Stimulated activated CD4-positive, alpha-beta T cell treated with anti-CD3 and anti-CD28 coated beads, Interleukin-1b, Interleukin-23, amount 100 ng/mL, for 1 hour (primary cell): ENCODE data around the gene TEDDM1.
"Not testable (repeated sequence)": the region's sequence is repeated elsewhere in the genome, so short reads cannot be mapped to it uniquely, and the experiment has no call there.

Experiments used
- DNase-seq, 2 donors: peaks; one replicate each; pipeline ENCODE4 v3.0.0-alpha.2; 2020; ENCODE audit warnings: low read depth in 2 of 2

TEDDM1 gene

GRCh38 chr1:182400567-182400966, at the start of gene TEDDM1:
TSS of gene TEDDM1 (minus strand) at chr1:182400667. CDS start at chr1:182400485, 182 bp downstream.
- DNase-seq = no peak

GRCh38 chr1:182450087-182450486, 49.6 kb upstream of the TEDDM1 start, which contains the start of gene RGSL1:
TSS of gene RGSL1 (plus strand) at chr1:182450146. CDS start at chr1:182450166, 20 bp downstream.
- no peak for DNase-seq

GRCh38 chr1:182447660-182448059, 47.2 kb upstream of the TEDDM1 start:
- no peak for DNase-seq

- not testable (repeated sequence) for DNase-seq
Observed at GRCh38 chr1:182447124-182447523, 46.7 kb upstream of the TEDDM1 start.

- peak in 1 of 2 donors; percentile 4 for DNase-seq
Observed at GRCh38 chr1:182446033-182446669, 45.7 kb upstream of the TEDDM1 start.

- no peak for DNase-seq
Observed at GRCh38 chr1:182444497-182444896, 44.0 kb upstream of the TEDDM1 start.

GRCh38 chr1:182442333-182442732, 41.9 kb upstream of the TEDDM1 start:
- DNase-seq = no peak

GRCh38 chr1:182441719-182442118, 41.3 kb upstream of the TEDDM1 start:
- DNase-seq = no peak

GRCh38 chr1:182438326-182438725, 37.9 kb upstream of the TEDDM1 start:
- DNase-seq = no peak

GRCh38 chr1:182433580-182433979, 33.1 kb upstream of the TEDDM1 start:
- no peak for DNase-seq

- DNase-seq = no peak
Observed at GRCh38 chr1:182431278-182431677, 30.8 kb upstream of the TEDDM1 start.

GRCh38 chr1:182430263-182431068, 30.0 kb upstream of the TEDDM1 start:
- no peak for DNase-seq

- DNase-seq = no peak
Observed at GRCh38 chr1:182428043-182428442, 27.6 kb upstream of the TEDDM1 start.

- no peak for DNase-seq
Observed at GRCh38 chr1:182426442-182427430, 26.3 kb upstream of the TEDDM1 start.

- DNase-seq = no peak
Observed at GRCh38 chr1:182415789-182416188, 15.3 kb upstream of the TEDDM1 start.

- DNase-seq = no peak
Observed at GRCh38 chr1:182413969-182414368, 13.5 kb upstream of the TEDDM1 start.

- DNase-seq = no peak
Observed at GRCh38 chr1:182413486-182413885, 13.0 kb upstream of the TEDDM1 start.

- no peak for DNase-seq
Observed at GRCh38 chr1:182410620-182411273, 10.3 kb upstream of the TEDDM1 start.

GRCh38 chr1:182410138-182410537, 9.7 kb upstream of the TEDDM1 start:
- DNase-seq = no peak

- no peak for DNase-seq
Observed at GRCh38 chr1:182408435-182409075, 8.1 kb upstream of the TEDDM1 start.

- DNase-seq = no peak
Observed at GRCh38 chr1:182407724-182408123, 7.3 kb upstream of the TEDDM1 start.
